Muscle of leg (tissue), 11 donors: Measurements from ENCODE around the gene FBXO21. TPM values are rescaled to one million over a fixed set of nuclear protein-coding genes. Genes with fewer than 3 reads are reported as not detected.
"Not testable (repeated sequence)": the region's sequence is repeated elsewhere in the genome, so short reads cannot be mapped to it uniquely, and the experiment has no call there.

Experiments
- DNase-seq: peaks from one replicate; pipeline ENCODE4 v3.0.0; 2013
- H3K27ac ChIP-seq: one replicate; pipeline ENCODE4 v1.5.1; 2013; ENCODE audit warnings: mild to moderate bottlenecking, low read length, control low read depth
- H3K27me3 ChIP-seq: one replicate; pipeline ENCODE4 v1.6.1; 2013; ENCODE audit warnings: low read length; ENCODE audit not compliant: control insufficient read depth, insufficient read depth
- H3K36me3 ChIP-seq: one replicate; pipeline ENCODE4 v1.6.1; 2013; ENCODE audit warnings: low read length; ENCODE audit not compliant: control insufficient read depth, insufficient read depth
- H3K4me1 ChIP-seq: one replicate; pipeline ENCODE4 v1.6.1; 2013; ENCODE audit warnings: low read length; ENCODE audit not compliant: control insufficient read depth, insufficient read depth
- H3K4me3 ChIP-seq: one replicate; pipeline ENCODE4 v1.5.1; 2013; ENCODE audit warnings: low read length, control low read depth
- H3K9me3 ChIP-seq: replicated peaks from 2 replicates; pipeline ENCODE4 v1.6.1; 2013; ENCODE audit warnings: low read depth, low read length; ENCODE audit not compliant: control insufficient read depth
- WGBS: methylation state at CpG from one replicate; pipeline ENCODE4 v1.1.5; 2013; ENCODE audit warnings: missing lambda C conversion rate; ENCODE audit not compliant: insufficient coverage; 5-methylcytosine and 5-hydroxymethylcytosine counted together
- polyA plus RNA-seq, 8 donors: library from polyadenylated mRNA; unstranded; fragments of 120-200 nt; gene quantifications; one replicate each; pipeline versions ENCODE4 v1.2.1 to v1.2.3, GENCODE V29; 2013; ENCODE audit warnings: inconsistent platforms in 1 of 8, low replicate concordance in 1 of 8; ENCODE audit not compliant: insufficient read length in 8 of 8, insufficient read depth in 1 of 8
- total RNA-seq: library from RNA; stranded (reverse); fragments of 120-200 nt; gene quantifications from one replicate; pipeline ENCODE4 v1.2.4, GENCODE V29; 2013

Gene FBXO21
- total and polyA plus RNA-seq, 9 donors = 20.2 to 29.6 (median 24.3) TPM

GRCh38 chr12:117208206-117208605 lies 17.9 kb upstream of the FBXO21 start:
- H3K9me3 ChIP-seq = no peaks in the 10 kb centered on the region
- H3K4me3 ChIP-seq = no peak overlapping the region
- H3K36me3 ChIP-seq = no peaks in the 10 kb centered on the region
- H3K27me3 ChIP-seq = peaks cover 8% of the 10 kb centered on the region
- no peaks in the 10 kb centered on the region for H3K4me1 ChIP-seq
- WGBS = 74% methylated on average over 13 of the region's 16 CpGs
- H3K27ac ChIP-seq = no peak overlapping the region
- no peak for DNase-seq

- H3K27me3 ChIP-seq = peaks cover 8% of the 10 kb centered on the region
- no peaks in the 10 kb centered on the region for H3K4me1 ChIP-seq
- H3K27ac ChIP-seq = no peak overlapping the region
- WGBS = 39% methylated on average over 2 of the region's 2 CpGs
- no peak overlapping the region for H3K4me3 ChIP-seq
- H3K9me3 ChIP-seq = no peaks in the 10 kb centered on the region
- no peak for DNase-seq
- H3K36me3 ChIP-seq = no peaks in the 10 kb centered on the region
Measured at GRCh38 chr12:117207675-117208074, 17.4 kb upstream of the FBXO21 start.

- Histone ChIP-seq H3K9me3 (no peaks in the 10 kb centered on the region), H3K27ac (no peak overlapping the region), H3K4me3 (no peak overlapping the region), H3K27me3 (peaks cover 8% of the 10 kb centered on the region), H3K36me3 (no peaks in the 10 kb centered on the region), H3K4me1 (no peaks in the 10 kb centered on the region)
- DNase-seq = no peak
- 55% methylated on average over 6 of the region's 9 CpGs for WGBS
Measured at GRCh38 chr12:117202556-117202955, 12.3 kb upstream of the FBXO21 start.

GRCh38 chr12:117202033-117202432 lies 11.8 kb upstream of the FBXO21 start:
- Histone ChIP-seq H3K36me3 (no peaks in the 10 kb centered on the region), H3K4me3 (no peak overlapping the region), H3K27me3 (peaks cover 5% of the 10 kb centered on the region), H3K4me1 (no peaks in the 10 kb centered on the region), H3K9me3 (no peaks in the 10 kb centered on the region), H3K27ac (no peak overlapping the region)
- 71% methylated on average over 6 of the region's 9 CpGs for WGBS
- no peak for DNase-seq

GRCh38 chr12:117199956-117200744 lies 9.9 kb upstream of the FBXO21 start:
- 82% methylated on average over 2 of the region's 8 CpGs for WGBS
- not testable (repeated sequence) for H3K9me3 ChIP-seq, H3K27ac ChIP-seq, H3K27me3 ChIP-seq, H3K4me1 ChIP-seq, DNase-seq, H3K36me3 ChIP-seq, H3K4me3 ChIP-seq

- whole genome bisulfite sequencing = 85% methylated on average over 6 of the region's 6 CpGs
- not testable (repeated sequence) for DNase-seq, H3K27ac ChIP-seq, H3K4me3 ChIP-seq, H3K27me3 ChIP-seq, H3K36me3 ChIP-seq, H3K4me1 ChIP-seq, H3K9me3 ChIP-seq
Measured at GRCh38 chr12:117196334-117196733, 6.1 kb upstream of the FBXO21 start.

GRCh38 chr12:117195027-117195426 lies 4.8 kb upstream of the FBXO21 start:
- DNase-seq, H3K36me3 ChIP-seq, H3K4me1 ChIP-seq, H3K27ac ChIP-seq, H3K27me3 ChIP-seq, H3K4me3 ChIP-seq, H3K9me3 ChIP-seq: not testable (repeated sequence)
- WGBS = 80% methylated on average over 1 of the region's 9 CpGs

GRCh38 chr12:117193903-117194302 lies 3.6 kb upstream of the FBXO21 start:
- peaks cover 12% of the 10 kb centered on the region for H3K4me1 ChIP-seq
- 100% methylated on average over 1 of the region's 3 CpGs for WGBS

GRCh38 chr12:117192581-117192980 lies 2.3 kb upstream of the FBXO21 start:
- peaks cover 14% of the 10 kb centered on the region for H3K4me1 ChIP-seq
- WGBS = 84% methylated on average over 9 of the region's 9 CpGs
- not testable (repeated sequence) for H3K4me3 ChIP-seq, H3K27ac ChIP-seq, H3K27me3 ChIP-seq, H3K9me3 ChIP-seq, H3K36me3 ChIP-seq, DNase-seq

More at GRCh38 chr12:117193903-117194302, 3.6 kb upstream of the FBXO21 start:
- Histone ChIP-seq H3K36me3 (no peaks in the 10 kb centered on the region), H3K4me3 (no peak overlapping the region), H3K27me3 (peaks cover 10% of the 10 kb centered on the region), H3K9me3 (peaks cover 3% of the 10 kb centered on the region), H3K27ac (no peak overlapping the region)
- DNase-seq = no peak

- H3K4me3 ChIP-seq = no peak overlapping the region
- 31% methylated on average over 1 of the region's 2 CpGs for WGBS
- H3K4me1 ChIP-seq = peaks cover 14% of the 10 kb centered on the region
- no peak for DNase-seq
- H3K27me3 ChIP-seq = peaks cover 10% of the 10 kb centered on the region
- H3K36me3 ChIP-seq = no peaks in the 10 kb centered on the region
- no peak overlapping the region for H3K27ac ChIP-seq
- peaks cover 3% of the 10 kb centered on the region for H3K9me3 ChIP-seq
Measured at GRCh38 chr12:117192057-117192456, 1.8 kb upstream of the FBXO21 start.
